SIG-M5 treated with dmso at 0.1 percent for 504 hours (cell line): Measurements from ENCODE around the gene RCAN1.
A peak's percentile ranks its signal among the peaks of the same experiment; 100 is the strongest.

Experiments used
- DNase-seq: peaks from one replicate; lab custom pipeline; 2025; ENCODE audit not compliant: unreplicated experiment; lab: John Stamatoyannopoulos, UW

RCAN1 gene

GRCh38 chr21:34614628-34615486 lies at the start of gene RCAN1:
Gene RCAN1, minus strand, starts transcription at chr21:34615113. Its CDS starts 102 bp downstream, at chr21:34615011.
- DNase-seq = peak; percentile 97

GRCh38 chr21:34661848-34662247 lies 46.9 kb upstream of the RCAN1 start:
- DNase-seq = no peak

- DNase-seq = no peak
Observed at GRCh38 chr21:34653522-34653921, 38.6 kb upstream of the RCAN1 start.

- no peak for DNase-seq
Observed at GRCh38 chr21:34651642-34652041, 36.7 kb upstream of the RCAN1 start.

GRCh38 chr21:34650861-34651431 lies 36.0 kb upstream of the RCAN1 start:
- DNase-seq = no peak

- no peak for DNase-seq
Observed at GRCh38 chr21:34649400-34649799, 34.5 kb upstream of the RCAN1 start.

- DNase-seq = no peak
Observed at GRCh38 chr21:34648739-34649297, 33.9 kb upstream of the RCAN1 start.

- no peak for DNase-seq
Observed at GRCh38 chr21:34647555-34647954, 32.6 kb upstream of the RCAN1 start.

- no peak for DNase-seq
Observed at GRCh38 chr21:34644825-34645224, 29.9 kb upstream of the RCAN1 start.

- DNase-seq = no peak
Observed at GRCh38 chr21:34642211-34643075, 27.5 kb upstream of the RCAN1 start.

GRCh38 chr21:34640858-34641257 lies 25.9 kb upstream of the RCAN1 start:
- no peak for DNase-seq

- no peak for DNase-seq
Observed at GRCh38 chr21:34639882-34640788, 25.2 kb upstream of the RCAN1 start.

- no peak for DNase-seq
Observed at GRCh38 chr21:34639250-34639649, 24.3 kb upstream of the RCAN1 start.

- DNase-seq = no peak
Observed at GRCh38 chr21:34636961-34637360, 22.0 kb upstream of the RCAN1 start.

GRCh38 chr21:34635307-34635706 lies 20.4 kb upstream of the RCAN1 start:
- DNase-seq = no peak

- DNase-seq = no peak
Observed at GRCh38 chr21:34632498-34632897, 17.6 kb upstream of the RCAN1 start.

- peak; percentile 57 for DNase-seq
Observed at GRCh38 chr21:34630536-34631143, 15.7 kb upstream of the RCAN1 start.

- DNase-seq = no peak
Observed at GRCh38 chr21:34626131-34626530, 11.2 kb upstream of the RCAN1 start.

- DNase-seq = no peak
Observed at GRCh38 chr21:34625030-34625593, 10.2 kb upstream of the RCAN1 start.
